ENCODE results near the gene ZFYVE9. TPM values are rescaled to one million over a fixed set of nuclear protein-coding genes. Genes with fewer than 3 reads are reported as not detected.

ZFYVE9 gene
- total and polyA plus RNA-seq, 2 of the 4 experiments (the other 2 are of a cell fraction) = 8.3 to 28.7 TPM

DNA sequence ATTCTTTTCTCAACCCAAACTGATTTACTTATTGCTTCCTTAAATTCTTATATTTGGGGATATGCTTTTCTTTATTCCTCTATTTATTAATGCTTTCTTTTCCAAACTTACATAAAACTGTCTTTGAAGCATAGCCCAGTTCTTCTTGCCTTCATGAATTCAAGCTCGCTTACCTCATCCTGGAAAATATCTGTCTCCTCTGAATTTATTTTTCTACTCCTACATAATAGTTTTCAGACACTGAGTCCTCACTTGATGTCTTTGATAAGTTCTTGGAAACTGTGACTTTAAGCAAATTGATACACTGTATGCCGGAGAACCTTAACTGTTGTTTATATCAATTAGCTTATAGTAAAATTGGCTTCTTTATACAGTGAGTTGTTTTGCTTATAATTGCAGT is 93.8 kb downstream of the ZFYVE9 start:
- H2BK20ac ChIP-seq (ENCODE audit: low read depth, low read length) = no peak overlapping the region
- no peak overlapping the region for H3K9ac ChIP-seq (ENCODE audit: low read depth, low read length)
- peak; percentile 31 for DNase-seq
- H4K20me1 ChIP-seq (ENCODE audit: insufficient read depth, low read length) = peaks cover 9% of the 10 kb centered on the region; the same call in 1 of the 2 replicates
- no peak overlapping the region for H3K4ac ChIP-seq (ENCODE audit: low read depth, low read length)
- peaks cover 4 to 8% of the 10 kb centered on the region in 2 experiments for H3K79me1 ChIP-seq (ENCODE audit: low read depth in 1 of 2, low read length in 2 of 2)
- BruUV-seq (replicated peaks) = no TSS peak
- H3K18ac ChIP-seq (ENCODE audit: low read depth, low read length) = no peak overlapping the region
- H3K9me1 ChIP-seq (ENCODE audit: insufficient read depth, low read length) = peaks cover 4% of the 10 kb centered on the region; the same call in 1 of the 2 replicates
- no peaks in the 10 kb centered on the region for H3K36me3 ChIP-seq (ENCODE audit: control insufficient read depth, insufficient read depth, low read length)
- intact Hi-C loops (cut with micrococcal nuclease) (loop anchor here (5.0 kb wide), 1 partner anchor 47 kb away; no protein-coding TSS in a partner anchor), dilution Hi-C loops (cut with HindIII; ENCODE audit: low sequenced_read_pairs, unreplicated experiment) (no loop called here), in situ Hi-C loops (cut with MboI; ENCODE audit: low sequenced_read_pairs) (no loop called here)
- WGBS, 2 experiments (ENCODE audit: extremely low coverage in 2 of 2, insufficient read length in 1 of 2) = no CpG with 5 or more reads among the region's 2 CpGs
- no peak for ATAC-seq (ENCODE audit: low read depth)
- CTCF ChIA-PET = no interaction called here
- H2AK9ac ChIP-seq (replicated peaks; ENCODE audit: low read depth, low read length, poor library complexity) = no peak overlapping the region
- H3K23ac ChIP-seq (ENCODE audit: low read depth, low read length) = no peak overlapping the region
- no peaks in the 10 kb centered on the region for H3K27me3 ChIP-seq (ENCODE audit: control insufficient read depth, insufficient read depth, low read length)
- peaks cover 11% of the 10 kb centered on the region for H3K4me1 ChIP-seq (ENCODE audit: control insufficient read depth, insufficient read depth, low read length)
- no peak overlapping the region for H3K56ac ChIP-seq (ENCODE audit: extremely low read depth, insufficient read depth, low read length)
- H4K91ac ChIP-seq (ENCODE audit: insufficient read depth, low read depth, low read length) = no peak overlapping the region; the same call in 1 of the 2 replicates
- no peak for TF ChIP-seq SMC3 (IDR thresholded peaks at IDR 0.05; ENCODE audit: low read depth, low read length)
- no peak for TF ChIP-seq USF2 (IDR thresholded peaks at IDR 0.05; ENCODE audit: low read depth, low read length)
- TF ChIP-seq RCOR1 (IDR thresholded peaks at IDR 0.05; ENCODE audit: insufficient replicate concordance, low read length) = no peak
- TF ChIP-seq RAD21 (IDR thresholded peaks at IDR 0.05; ENCODE audit: low read length) = no peak
- no peak for TF ChIP-seq RFX5 (IDR thresholded peaks at IDR 0.05; ENCODE audit: low read depth, low read length)
- TF ChIP-seq CTCF (conservative IDR thresholded peaks at IDR 0.05; ENCODE audit: low read depth, low read length) = no peak
- TF ChIP-seq CEBPB (IDR thresholded peaks at IDR 0.05; ENCODE audit: low read depth, low read length) = no peak
- no peak for TF ChIP-seq BHLHE40 (IDR thresholded peaks at IDR 0.05; ENCODE audit: low read depth, low read length)
- no peak for TF ChIP-seq MAZ (IDR thresholded peaks at IDR 0.05; ENCODE audit: borderline replicate concordance, low read depth, low read length)
- TF ChIP-seq CHD1 (IDR thresholded peaks at IDR 0.05; ENCODE audit: low read depth, low read length) = no peak
- TF ChIP-seq NFE2L2 (IDR thresholded peaks at IDR 0.05; ENCODE audit: low read depth, low read length) = no peak
- no peak for TF ChIP-seq ELK1 (IDR thresholded peaks at IDR 0.05; ENCODE audit: borderline replicate concordance, low read depth, low read length)
- TF ChIP-seq POLR2A (IDR thresholded peaks at IDR 0.05; ENCODE audit: low read depth, low read length) = no peak
- TF ChIP-seq MAFK (IDR thresholded peaks at IDR 0.05; ENCODE audit: low read depth, low read length) = no peak
- TF ChIP-seq MXI1 (IDR thresholded peaks at IDR 0.05; ENCODE audit: borderline replicate concordance, low read depth, low read length) = no peak
- TF ChIP-seq FOS (IDR thresholded peaks at IDR 0.05; ENCODE audit: low read depth, low read length) = no peak
- no peaks in the 10 kb centered on the region for H3K9me3 ChIP-seq (ENCODE audit: control insufficient read depth, insufficient read depth, low read length)
- H3K27ac ChIP-seq (ENCODE audit: insufficient read depth, low read length) = no peak overlapping the region
- H2BK5ac ChIP-seq (ENCODE audit: low read depth, low read length, poor library complexity, severe bottlenecking) = no peak overlapping the region
- H3K4me2 ChIP-seq (ENCODE audit: low read depth, low read length) = no peak overlapping the region
- H4K8ac ChIP-seq (ENCODE audit: low read depth in 2 of 2, low read length in 2 of 2) = no peak overlapping the region
- H3K14ac ChIP-seq (replicated peaks; ENCODE audit: low read depth, low read length) = no peak overlapping the region
- POLR2A ChIA-PET (ENCODE audit: unreplicated experiment) = no interaction called here
- H4K5ac ChIP-seq (ENCODE audit: low read depth, low read length) = no peak overlapping the region
- no peak overlapping the region for H3K4me3 ChIP-seq (ENCODE audit: insufficient read depth, low read depth, low read length)
- no peak overlapping the region for H2AK5ac ChIP-seq (ENCODE audit: low read depth, low read length)
- H2BK120ac ChIP-seq (ENCODE audit: low read depth, low read length) = no peak overlapping the region
- no peak overlapping the region for H2BK15ac ChIP-seq (ENCODE audit: low read depth, low read length)
- H2AFZ ChIP-seq (replicated peaks; ENCODE audit: low read length, poor library complexity) = no peak overlapping the region

Data from IMR-90 (cell line).